Trophoblast cell (in vitro differentiated cells and primary cell): ENCODE data around the gene JPH4.

ENCODE experiments used
- DNase-seq, 2 donors: peaks; one replicate each; pipeline ENCODE4 v3.0.0-alpha.2; 2016
- H2AFZ ChIP-seq: 2 replicates; pipeline ENCODE4 v1.6.1; 2013; ENCODE audit warnings: low read length, moderate library complexity, mild to moderate bottlenecking; ENCODE audit not compliant: insufficient read depth, poor library complexity
- H2AK5ac ChIP-seq: 2 replicates; pipeline ENCODE4 v1.6.1; 2013; ENCODE audit warnings: mild to moderate bottlenecking, low read length
- H2BK120ac ChIP-seq: 2 replicates; pipeline ENCODE4 v1.6.1; 2013; ENCODE audit warnings: low read length, mild to moderate bottlenecking, moderate library complexity; ENCODE audit not compliant: insufficient read depth, poor library complexity
- H2BK12ac ChIP-seq: 2 replicates; pipeline ENCODE4 v1.6.1; 2013; ENCODE audit warnings: mild to moderate bottlenecking, low read length, moderate library complexity
- H2BK5ac ChIP-seq: 2 replicates; pipeline ENCODE4 v1.6.1; 2013; ENCODE audit warnings: low read length, low read depth, moderate library complexity, mild to moderate bottlenecking; ENCODE audit not compliant: poor library complexity
- H3K14ac ChIP-seq: 2 replicates; pipeline ENCODE4 v1.6.1; 2013; ENCODE audit warnings: mild to moderate bottlenecking, low read length
- H3K18ac ChIP-seq: 2 replicates; pipeline ENCODE4 v1.6.1; 2013; ENCODE audit warnings: mild to moderate bottlenecking, low read length
- H3K23ac ChIP-seq: 2 replicates; pipeline ENCODE4 v1.6.1; 2013; ENCODE audit warnings: low read length
- H3K27ac ChIP-seq: 2 replicates; pipeline ENCODE4 v1.5.1; 2013; ENCODE audit warnings: low read depth, mild to moderate bottlenecking, inconsistent platforms, low read length, moderate library complexity
- H3K27me3 ChIP-seq: 2 replicates; pipeline ENCODE4 v1.6.1; 2013; ENCODE audit warnings: inconsistent platforms, mild to moderate bottlenecking, low read length, moderate library complexity; ENCODE audit not compliant: insufficient read depth
- H3K36me3 ChIP-seq, 2 experiments: 1 replicate in 1 of 2; 2 replicates in 1 of 2; pipeline ENCODE4 v1.6.1; 2013; ENCODE audit warnings: low read length in 2 of 2, mild to moderate bottlenecking in 2 of 2, moderate library complexity in 1 of 2; ENCODE audit not compliant: insufficient read depth in 2 of 2, control insufficient read depth in 1 of 2
- H3K4ac ChIP-seq: 2 replicates; pipeline ENCODE4 v1.6.1; 2013; ENCODE audit warnings: low read depth, mild to moderate bottlenecking, low read length, moderate library complexity
- H3K4me1 ChIP-seq, 2 experiments: 1 replicate in 1 of 2; 2 replicates in 1 of 2; pipeline ENCODE4 v1.6.1; 2013; ENCODE audit warnings: low read length in 2 of 2, mild to moderate bottlenecking in 2 of 2, moderate library complexity in 1 of 2; ENCODE audit not compliant: insufficient read depth in 2 of 2, control insufficient read depth in 1 of 2
- H3K4me2 ChIP-seq: 2 replicates; pipeline ENCODE4 v1.6.1; 2013; ENCODE audit warnings: inconsistent platforms, mild to moderate bottlenecking, low read length, moderate library complexity
- H3K4me3 ChIP-seq: 2 replicates; pipeline ENCODE4 v1.5.1; 2013; ENCODE audit warnings: mild to moderate bottlenecking, low read depth, low read length, inconsistent platforms
- H3K79me1 ChIP-seq: one replicate; pipeline ENCODE4 v1.6.1; 2013; ENCODE audit warnings: low read length
- H3K79me2 ChIP-seq: 2 replicates; pipeline ENCODE4 v1.6.1; 2013; ENCODE audit warnings: low read length, mild to moderate bottlenecking; ENCODE audit not compliant: control insufficient read depth, insufficient read depth, poor library complexity
- H3K9ac ChIP-seq: 2 replicates; pipeline ENCODE4 v1.6.1; 2013; ENCODE audit warnings: mild to moderate bottlenecking, low read length
- H3K9me3 ChIP-seq: 2 replicates; pipeline ENCODE4 v1.6.1; 2013; ENCODE audit warnings: low read depth, mild to moderate bottlenecking, control low read depth, inconsistent platforms, low read length; ENCODE audit not compliant: insufficient read depth
- H4K12ac ChIP-seq: 2 replicates; pipeline ENCODE4 v1.6.1; 2013; ENCODE audit warnings: low read depth, mild to moderate bottlenecking, low read length, moderate library complexity
- H4K8ac ChIP-seq: 2 replicates; pipeline ENCODE4 v1.6.1; 2013; ENCODE audit warnings: low read depth, mild to moderate bottlenecking, low read length, moderate library complexity
- H4K91ac ChIP-seq: one replicate; pipeline ENCODE4 v1.6.1; 2013; ENCODE audit warnings: low read depth, mild to moderate bottlenecking, low read length, moderate library complexity
- WGBS: extraction: QIAGEN DNeasy Blood & Tissue Kit; methylation state at CpG from one replicate; pipeline ENCODE4 v1.1.7; 2013; ENCODE audit warnings: missing lambda C conversion rate; ENCODE audit not compliant: insufficient read length, insufficient coverage; ENCODE audit errors: extremely low coverage; 5-methylcytosine and 5-hydroxymethylcytosine counted together

The JPH4 gene

DNA sequence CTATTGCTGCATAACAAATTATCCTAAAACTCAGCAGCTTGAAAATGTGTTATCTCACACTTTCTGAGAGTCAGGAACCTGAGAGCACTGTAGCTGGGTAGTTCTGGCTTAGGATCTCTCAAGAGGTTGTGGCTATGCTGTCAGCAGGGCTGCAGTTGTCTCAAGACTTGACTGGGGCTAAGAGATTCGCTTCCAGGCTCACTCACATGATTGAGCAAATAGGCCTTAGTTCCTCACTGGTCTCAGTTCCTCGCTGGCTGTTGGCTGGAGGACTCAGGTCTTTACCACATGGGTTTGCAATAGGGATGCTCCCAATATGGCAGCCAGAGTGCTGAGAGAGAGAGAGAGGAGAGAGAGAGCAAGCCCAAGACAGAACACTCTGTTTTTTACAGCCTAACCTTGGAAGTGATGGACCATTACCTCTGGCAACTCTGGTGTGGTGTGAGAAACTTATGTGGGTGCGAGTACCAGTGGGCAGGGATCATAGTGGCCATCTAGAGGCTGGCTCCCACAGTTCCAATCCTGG, 41.6 kb upstream of the JPH4 start:
- no peak overlapping the region for H4K12ac ChIP-seq
- H3K4me3 ChIP-seq, result no peak overlapping the region
- no peak overlapping the region for H4K91ac ChIP-seq
- H3K9me3 ChIP-seq, result peaks cover 11% of the 10 kb centered on the region
- no peak overlapping the region for H2AFZ ChIP-seq
- no peaks in the 10 kb centered on the region for H3K4me1 ChIP-seq
- no peaks in the 10 kb centered on the region for H3K27me3 ChIP-seq
- H3K36me3 ChIP-seq, result no peaks in the 10 kb centered on the region
- no peak overlapping the region for H2AK5ac ChIP-seq
- no peak for DNase-seq
- H3K27ac ChIP-seq, result no peak overlapping the region
- H3K79me2 ChIP-seq, result no peaks in the 10 kb centered on the region
- no peak overlapping the region for H3K18ac ChIP-seq
- H3K4me2 ChIP-seq, result no peak overlapping the region
- no peak overlapping the region for H4K8ac ChIP-seq
- H3K79me1 ChIP-seq, result no peaks in the 10 kb centered on the region
- no peak overlapping the region for H3K23ac ChIP-seq
- no peak overlapping the region for H3K9ac ChIP-seq
- no peak overlapping the region for H3K4ac ChIP-seq
- H2BK5ac ChIP-seq, result no peak overlapping the region
- WGBS, result no CpG with 5 or more reads among the region's 3 CpGs
- H2BK12ac ChIP-seq, result no peak overlapping the region
- no peak overlapping the region for H3K14ac ChIP-seq
- H2BK120ac ChIP-seq, result no peak overlapping the region

DNA sequence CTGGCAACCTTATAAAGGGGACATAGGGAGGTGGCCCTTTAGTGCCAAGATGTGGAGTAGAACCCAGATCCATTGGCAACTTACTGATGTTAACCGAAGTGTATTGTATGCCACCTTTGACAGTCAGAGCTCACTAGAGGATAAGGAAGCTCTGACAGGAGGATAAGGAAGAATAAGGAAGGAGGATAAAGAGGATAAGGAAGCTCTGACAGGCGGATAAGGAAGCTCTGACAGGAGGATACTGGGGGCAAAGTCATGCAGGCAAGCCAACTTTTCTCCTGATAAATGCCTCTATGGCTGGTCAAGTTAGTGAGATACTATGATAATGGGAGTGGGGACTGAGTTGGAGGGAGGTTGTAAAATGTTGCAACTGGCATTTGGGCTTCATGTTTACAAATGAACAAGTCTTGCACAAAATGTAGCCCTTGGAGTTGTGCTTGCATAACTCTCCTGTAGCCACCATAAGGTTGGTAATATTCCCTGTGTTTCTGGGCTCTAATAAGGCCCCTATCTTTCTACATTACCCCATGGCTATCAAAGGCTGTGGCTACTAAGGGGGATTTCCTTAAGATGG, 39.9 kb upstream of the JPH4 start:
- no peak overlapping the region for H2AK5ac ChIP-seq
- no peak overlapping the region for H3K9ac ChIP-seq
- no peak overlapping the region for H2AFZ ChIP-seq
- no peaks in the 10 kb centered on the region for H3K79me1 ChIP-seq
- no peaks in the 10 kb centered on the region for H3K4me1 ChIP-seq
- no peak overlapping the region for H4K8ac ChIP-seq
- no peak overlapping the region for H3K18ac ChIP-seq
- no peaks in the 10 kb centered on the region for H3K27me3 ChIP-seq
- H3K4me3 ChIP-seq, result no peak overlapping the region
- no peak overlapping the region for H2BK5ac ChIP-seq
- DNase-seq, result no peak
- H3K4ac ChIP-seq, result no peak overlapping the region
- H3K36me3 ChIP-seq, result no peaks in the 10 kb centered on the region
- H4K91ac ChIP-seq, result no peak overlapping the region
- H3K14ac ChIP-seq, result no peak overlapping the region
- no peak overlapping the region for H4K12ac ChIP-seq
- no CpG with 5 or more reads among the region's 2 CpGs for WGBS
- no peaks in the 10 kb centered on the region for H3K79me2 ChIP-seq
- H2BK120ac ChIP-seq, result no peak overlapping the region
- H3K4me2 ChIP-seq, result no peak overlapping the region
- H2BK12ac ChIP-seq, result no peak overlapping the region
- no peak overlapping the region for H3K23ac ChIP-seq
- peaks cover 6% of the 10 kb centered on the region for H3K9me3 ChIP-seq
- no peak overlapping the region for H3K27ac ChIP-seq

DNA sequence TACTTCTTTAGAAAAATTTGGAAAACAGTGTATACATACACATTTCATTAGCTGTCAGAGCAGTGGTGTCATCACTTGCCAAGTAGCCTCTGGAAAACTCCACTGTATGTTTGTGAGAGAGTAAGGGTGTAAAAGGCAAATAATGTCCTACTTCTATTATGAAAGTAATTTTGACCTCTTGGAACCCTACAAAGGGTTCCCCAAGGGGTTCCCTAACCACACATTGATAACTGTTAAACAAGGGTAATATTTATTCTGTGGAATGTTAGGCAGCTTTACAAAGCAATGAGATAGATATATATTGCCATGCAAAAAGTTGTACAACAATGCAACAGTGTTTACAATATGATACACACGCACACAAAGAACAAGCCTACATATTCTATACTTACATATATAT, 38.9 kb upstream of the JPH4 start:
- no peak overlapping the region for H2BK120ac ChIP-seq
- no peaks in the 10 kb centered on the region for H3K79me2 ChIP-seq
- no peaks in the 10 kb centered on the region for H3K4me1 ChIP-seq
- no peak overlapping the region for H3K23ac ChIP-seq
- no peak overlapping the region for H4K91ac ChIP-seq
- no peak overlapping the region for H3K4me2 ChIP-seq
- H3K36me3 ChIP-seq, result no peaks in the 10 kb centered on the region
- no peak overlapping the region for H3K27ac ChIP-seq
- no peak overlapping the region for H4K12ac ChIP-seq
- no peak overlapping the region for H2AK5ac ChIP-seq
- H3K79me1 ChIP-seq, result no peaks in the 10 kb centered on the region
- H3K27me3 ChIP-seq, result no peaks in the 10 kb centered on the region
- no CpG with 5 or more reads among the region's 1 CpG for WGBS
- H3K4ac ChIP-seq, result no peak overlapping the region
- no peak overlapping the region for H3K9ac ChIP-seq
- no peak overlapping the region for H3K18ac ChIP-seq
- H4K8ac ChIP-seq, result no peak overlapping the region
- no peak overlapping the region for H2BK12ac ChIP-seq
- no peak overlapping the region for H3K4me3 ChIP-seq
- DNase-seq, result no peak
- no peak overlapping the region for H2AFZ ChIP-seq
- peaks cover 3% of the 10 kb centered on the region for H3K9me3 ChIP-seq
- no peak overlapping the region for H2BK5ac ChIP-seq
- no peak overlapping the region for H3K14ac ChIP-seq

DNA sequence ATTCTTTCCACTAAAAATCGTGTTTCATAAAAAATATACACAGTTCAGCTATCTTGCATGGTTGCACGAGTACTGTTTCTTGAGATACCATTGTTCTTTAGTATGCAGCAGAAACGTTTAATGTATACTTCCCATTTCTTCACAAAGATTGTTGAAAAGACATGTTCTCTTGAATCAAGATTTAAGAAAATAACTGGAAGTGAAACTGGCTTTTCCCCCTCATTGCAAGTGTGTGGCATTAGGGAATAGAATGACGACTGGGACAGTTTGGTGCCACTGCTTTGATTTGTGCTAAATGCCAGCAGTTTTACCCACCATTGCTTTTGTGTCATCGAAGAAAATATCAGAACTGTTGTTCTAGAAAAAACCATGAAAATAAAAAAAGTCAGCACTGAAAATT, 37.3 kb upstream of the JPH4 start:
- Histone ChIP-seq H3K14ac (no peak overlapping the region), H3K4ac (no peak overlapping the region), H4K8ac (no peak overlapping the region), H2BK5ac (no peak overlapping the region), H3K27me3 (no peaks in the 10 kb centered on the region), H3K79me1 (no peaks in the 10 kb centered on the region), H3K27ac (no peak overlapping the region), H3K18ac (no peak overlapping the region), H3K9me3 (peaks cover 2% of the 10 kb centered on the region), H3K79me2 (no peaks in the 10 kb centered on the region), H4K91ac (no peak overlapping the region), H3K4me2 (no peak overlapping the region), H4K12ac (no peak overlapping the region), H3K4me1 (no peaks in the 10 kb centered on the region), H3K9ac (no peak overlapping the region), H2AFZ (no peak overlapping the region), H3K23ac (no peak overlapping the region), H2BK120ac (no peak overlapping the region), H3K4me3 (no peak overlapping the region), H2BK12ac (no peak overlapping the region), H3K36me3 (no peaks in the 10 kb centered on the region), H2AK5ac (no peak overlapping the region)
- no peak for DNase-seq
- no CpG with 5 or more reads among the region's 5 CpGs for WGBS
